DOHH2 (cell line): ENCODE data around the gene SNX12.

Source experiments
- H3F3A ChIP-seq: fragments of 200-600 bp; sonication (generic), shearing (Covaris generic); 2 replicates; pipeline ENCODE4 v1.6.0; 2016; ENCODE audit warnings: antibody characterized with exemption, mild to moderate bottlenecking; ENCODE audit not compliant: control insufficient read depth, insufficient read depth
- H3K27ac ChIP-seq: fragments of 200-600 bp; sonication (generic); 2 replicates; pipeline ENCODE4 v1.5.1; 2014; ENCODE audit warnings: low read depth, mild to moderate bottlenecking, low read length, moderate library complexity
- H3K27me3 ChIP-seq: fragments of 200-600 bp; sonication (generic); 2 replicates; pipeline ENCODE4 v1.6.1; 2014; ENCODE audit warnings: mild to moderate bottlenecking, low read length, mixed read lengths; ENCODE audit not compliant: control insufficient read depth
- H3K36me3 ChIP-seq: fragments of 200-600 bp; sonication (generic); 2 replicates; pipeline ENCODE4 v1.6.1; 2014; ENCODE audit warnings: mild to moderate bottlenecking, low read length, moderate library complexity, mixed read lengths; ENCODE audit not compliant: control insufficient read depth
- H3K4me1 ChIP-seq: fragments of 200-600 bp; sonication (generic); 2 replicates; pipeline ENCODE4 v1.6.1; 2014; ENCODE audit warnings: mild to moderate bottlenecking, low read length, mixed read lengths; ENCODE audit not compliant: control insufficient read depth
- H3K4me2 ChIP-seq: fragments of 200-600 bp; sonication (generic); 2 replicates; pipeline ENCODE4 v1.6.0; 2014; ENCODE audit warnings: mild to moderate bottlenecking, low read length, moderate library complexity
- H3K4me3 ChIP-seq: fragments of 200-600 bp; sonication (generic); 2 replicates; pipeline ENCODE4 v1.5.1; 2014; ENCODE audit warnings: mild to moderate bottlenecking, low read length, mixed read lengths
- H3K79me2 ChIP-seq: fragments of 200-600 bp; sonication (generic); 2 replicates; pipeline ENCODE4 v1.6.1; 2014; ENCODE audit warnings: mild to moderate bottlenecking, low read length, mixed read lengths; ENCODE audit not compliant: control insufficient read depth
- H3K9me2 ChIP-seq: fragments of 200-600 bp; sonication (generic); replicated peaks from 2 replicates; pipeline ENCODE4 v1.6.1; 2014; ENCODE audit warnings: mild to moderate bottlenecking, low read length, mixed read lengths; ENCODE audit not compliant: control insufficient read depth
- H3K9me3 ChIP-seq: fragments of 200-600 bp; sonication (generic); 2 replicates; pipeline ENCODE4 v1.6.1; 2014; ENCODE audit warnings: antibody characterized with exemption, low read length, mixed read lengths; ENCODE audit not compliant: control insufficient read depth, insufficient read depth
- H4K20me1 ChIP-seq: fragments of 200-600 bp; sonication (generic); 2 replicates; pipeline ENCODE4 v1.6.0; 2014; ENCODE audit warnings: low read depth, mild to moderate bottlenecking, antibody characterized with exemption, low read length, moderate library complexity; ENCODE audit not compliant: control insufficient read depth, insufficient read depth
- CTCF ChIP-seq: fragments of 200-600 bp; sonication (generic); IDR thresholded peaks from one replicate; pipeline ENCODE4 v1.5.1; 2014; ENCODE audit warnings: antibody characterized with exemption, mild to moderate bottlenecking, low read depth, low read length; ENCODE audit not compliant: poor library complexity, severe bottlenecking
- EZH2phosphoT487 ChIP-seq: fragments of 200-600 bp; sonication (generic); IDR thresholded peaks from 2 replicates; pipeline ENCODE4 v1.6.1; 2017; ENCODE audit warnings: borderline replicate concordance, mild to moderate bottlenecking, antibody characterized with exemption, low read length, moderate library complexity, mixed read lengths

Gene SNX12

GRCh38 chrX:71095981-71096759 lies 28.0 kb upstream of the SNX12 start:
- H4K20me1 ChIP-seq: no peaks in the 10 kb centered on the region
- TF ChIP-seq EZH2phosphoT487 (no peak), CTCF (no peak)
- H3K27ac ChIP-seq: no peak overlapping the region
- H3K79me2 ChIP-seq: no peaks in the 10 kb centered on the region
- no peaks in the 10 kb centered on the region for H3K9me3 ChIP-seq
- H3K9me2 ChIP-seq: no peaks in the 10 kb centered on the region
- no peaks in the 10 kb centered on the region for H3K36me3 ChIP-seq
- peak overlapping the region; percentile 93 for H3K4me2 ChIP-seq
- H3F3A ChIP-seq: no peaks in the 10 kb centered on the region
- peaks cover 11% of the 10 kb centered on the region for H3K4me1 ChIP-seq
- H3K27me3 ChIP-seq: no peaks in the 10 kb centered on the region
- H3K4me3 ChIP-seq: peak overlapping the region; percentile 84

GRCh38 chrX:71095555-71095980 lies 27.4 kb upstream of the SNX12 start, which contains the start of gene FOXO4:
Gene FOXO4, plus strand, starts transcription at chrX:71095851. Its CDS starts 678 bp downstream, at chrX:71096529.
- no peaks in the 10 kb centered on the region for H3K36me3 ChIP-seq
- no peak within 1 kb of the TSS for H3K27ac ChIP-seq
- H3F3A ChIP-seq: no peaks in the 10 kb centered on the region
- H3K79me2 ChIP-seq: no peaks in the 10 kb centered on the region
- peak within 1 kb of the TSS; percentile 84 for H3K4me3 ChIP-seq
- H3K4me1 ChIP-seq: peaks cover 11% of the 10 kb centered on the region
- H3K9me3 ChIP-seq: no peaks in the 10 kb centered on the region
- no peaks in the 10 kb centered on the region for H3K9me2 ChIP-seq
- H3K27me3 ChIP-seq: no peaks in the 10 kb centered on the region
- H4K20me1 ChIP-seq: no peaks in the 10 kb centered on the region
- TF ChIP-seq EZH2phosphoT487 (no peak), CTCF (no peak)
- H3K4me2 ChIP-seq: peak within 1 kb of the TSS; percentile 93

- Histone ChIP-seq H3K9me2 (no peaks in the 10 kb centered on the region), H3K27me3 (no peaks in the 10 kb centered on the region), H3K27ac (no peak overlapping the region), H3K4me3 (peak overlapping the region; percentile 84), H3K36me3 (no peaks in the 10 kb centered on the region), H3K4me2 (peak overlapping the region; percentile 83), H3K4me1 (peaks cover 11% of the 10 kb centered on the region), H3F3A (no peaks in the 10 kb centered on the region), H3K79me2 (no peaks in the 10 kb centered on the region), H3K9me3 (no peaks in the 10 kb centered on the region), H4K20me1 (no peaks in the 10 kb centered on the region)
- no peak for TF ChIP-seq EZH2phosphoT487
- TF ChIP-seq CTCF: no peak
Observed at GRCh38 chrX:71095033-71095432, 26.9 kb upstream of the SNX12 start.
